AG09309 (cell line): ENCODE results near the gene GPN2.
"Not testable (repeated sequence)": the region's sequence is repeated elsewhere in the genome, so short reads cannot be mapped to it uniquely, and the experiment has no call there.

ENCODE experiments used
- DNase-seq: peaks from one replicate; pipeline ENCODE4 v3.0.0-alpha.2; 2010; ENCODE audit warnings: low read depth
- H3K4me3 ChIP-seq: 2 replicates; pipeline ENCODE4 v1.5.1; 2011; ENCODE audit warnings: mild to moderate bottlenecking, low read depth, low read length, moderate library complexity; ENCODE audit not compliant: control insufficient read depth
- CTCF ChIP-seq: IDR thresholded peaks from 2 replicates; pipeline ENCODE4 v1.5.1; 2011; ENCODE audit warnings: mild to moderate bottlenecking, low read depth, low read length, inconsistent platforms; ENCODE audit not compliant: insufficient read depth, control insufficient read depth; ENCODE audit errors: missing control alignments

Gene GPN2

GRCh38 chr1:26839779-26840178 lies 50.3 kb downstream of the GPN2 start:
- DNase-seq, result no peak
- TF ChIP-seq CTCF, result no peak
- H3K4me3 ChIP-seq, result no peak overlapping the region

DNA sequence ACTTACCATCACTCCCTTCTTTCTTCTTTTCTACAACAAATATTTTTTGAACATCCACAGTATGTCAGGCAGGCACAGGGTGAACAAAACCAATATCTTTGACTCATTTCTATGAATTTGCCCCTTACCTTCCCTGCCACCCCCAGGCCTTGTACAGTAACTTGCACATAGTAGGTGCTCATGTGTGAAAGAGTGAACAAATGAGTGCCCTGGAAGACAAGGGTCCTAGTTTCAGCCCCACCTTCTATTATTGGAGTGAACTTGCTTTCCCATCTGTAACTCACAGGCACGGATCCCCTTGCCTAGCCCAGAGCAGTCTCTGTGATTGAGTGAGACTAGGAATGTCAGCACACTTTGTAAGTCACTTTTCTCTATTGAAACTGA lies 50.8 kb downstream of the GPN2 start:
- H3K4me3 ChIP-seq, result no peak overlapping the region
- no peak for TF ChIP-seq CTCF
- no peak for DNase-seq

DNA sequence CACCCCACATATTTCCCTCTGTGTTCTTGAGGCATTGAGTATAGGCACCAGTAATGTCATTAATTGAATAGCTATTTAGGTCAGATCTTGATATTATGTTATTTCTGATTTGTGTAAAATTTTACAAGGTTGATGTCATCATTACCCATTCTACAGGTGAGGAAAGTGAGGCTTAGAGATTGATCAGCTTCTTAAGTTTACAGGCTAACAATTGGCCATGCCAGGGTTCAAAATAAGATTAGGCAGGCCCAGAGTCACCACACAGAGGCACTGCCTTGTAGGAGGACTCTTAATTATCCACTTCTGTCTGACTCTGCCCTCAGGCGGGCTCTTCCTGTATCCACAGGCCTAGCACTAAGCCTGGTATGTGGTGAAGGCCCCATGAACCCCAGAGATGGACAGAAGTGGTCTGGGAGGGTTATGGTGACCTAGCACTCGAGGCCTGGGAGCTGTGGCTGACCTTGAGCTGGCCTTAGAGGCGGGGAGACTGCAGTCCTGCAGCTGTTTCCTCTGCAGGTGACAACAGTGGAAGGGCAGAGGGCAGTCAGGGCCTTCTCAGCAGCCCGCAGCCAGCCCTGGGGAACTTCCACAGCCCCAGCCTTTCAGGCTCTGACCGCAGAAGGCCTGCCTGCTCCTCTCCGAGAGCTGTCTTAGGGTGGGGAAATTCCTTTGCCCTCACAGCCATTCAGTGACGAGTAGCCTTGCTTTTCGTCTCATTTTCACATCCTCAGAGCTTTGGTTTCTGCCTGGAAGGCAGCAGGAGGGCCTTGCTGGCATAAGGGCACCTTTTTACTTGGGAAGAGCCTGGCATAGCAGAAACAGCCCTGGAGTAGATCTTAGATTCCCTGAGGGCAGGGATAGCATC lies 51.4 kb downstream of the GPN2 start:
- TF ChIP-seq CTCF, result no peak
- no peak overlapping the region for H3K4me3 ChIP-seq
- no peak for DNase-seq

DNA sequence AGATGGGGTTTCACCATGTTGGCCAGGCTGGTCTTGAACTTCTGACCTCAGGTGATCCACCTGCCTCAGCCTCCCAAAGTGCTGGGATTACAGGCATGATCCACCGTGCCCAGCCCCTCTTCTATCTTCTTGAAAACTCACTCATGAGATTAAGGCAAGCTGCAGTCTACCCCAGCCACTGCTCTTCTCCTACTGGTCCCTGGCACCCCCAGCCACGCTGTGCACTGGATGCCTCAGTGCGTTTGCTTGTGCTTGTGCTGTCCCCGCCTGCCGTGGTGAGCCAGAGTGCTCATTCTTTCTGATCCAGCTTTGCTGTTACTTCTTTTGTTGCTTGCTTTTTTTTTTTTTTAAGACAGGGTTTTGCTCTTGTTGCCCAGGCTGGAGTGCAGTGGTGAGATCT lies 52.4 kb downstream of the GPN2 start:
- H3K4me3 ChIP-seq, DNase-seq: not testable (repeated sequence)

- H3K4me3 ChIP-seq, result no peak overlapping the region
- no peak for TF ChIP-seq CTCF
- DNase-seq, result no peak
Observed at GRCh38 chr1:26833432-26834405, 56.4 kb downstream of the GPN2 start.

DNA sequence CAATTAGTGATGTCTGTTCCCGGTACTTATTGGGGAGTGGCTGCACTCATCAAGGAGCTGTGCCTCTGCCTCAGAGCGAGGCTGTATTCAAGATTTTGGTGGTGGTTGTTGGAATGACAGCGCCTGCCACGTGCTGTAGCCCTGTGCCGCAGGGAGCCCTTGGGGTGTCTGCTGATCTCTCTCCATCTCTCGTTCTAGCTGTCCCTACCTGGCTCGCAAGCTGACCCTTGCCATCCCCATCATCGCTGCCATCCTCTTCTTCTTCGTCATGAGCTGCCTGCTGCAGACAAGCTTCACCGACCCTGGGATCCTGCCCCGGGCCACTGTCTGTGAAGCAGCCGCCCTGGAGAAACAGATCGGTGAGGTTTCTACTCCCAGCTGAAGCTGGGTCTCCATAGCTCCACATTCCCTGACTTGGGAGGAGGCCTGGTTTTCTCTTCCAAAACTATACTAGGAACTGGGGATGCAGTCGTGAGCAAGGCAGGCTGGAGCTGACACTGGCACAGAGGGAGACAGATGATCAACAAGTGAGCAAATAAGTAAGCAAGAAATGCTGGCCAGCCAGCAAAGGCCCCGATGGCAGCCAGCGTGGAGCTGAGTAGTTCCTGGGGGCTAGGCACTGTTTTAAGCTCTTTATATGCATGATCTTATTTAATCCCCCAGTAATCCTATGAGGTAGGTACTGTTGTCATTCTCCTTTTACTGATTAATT lies 57.7 kb downstream of the GPN2 start:
- DNase-seq, result no peak
- no peak for TF ChIP-seq CTCF
- no peak overlapping the region for H3K4me3 ChIP-seq
